GM19324 (cell line): ENCODE results near the gene KIRREL3.

Source experiments
- ATAC-seq: cut with Tn5 transposase; IDR thresholded peaks from one replicate; pipeline ENCODE4 v1.9.1; 2021; ENCODE audit warnings: mild to moderate bottlenecking, moderate library complexity; ENCODE audit not compliant: unreplicated experiment, low FRiP score

Gene KIRREL3

DNA sequence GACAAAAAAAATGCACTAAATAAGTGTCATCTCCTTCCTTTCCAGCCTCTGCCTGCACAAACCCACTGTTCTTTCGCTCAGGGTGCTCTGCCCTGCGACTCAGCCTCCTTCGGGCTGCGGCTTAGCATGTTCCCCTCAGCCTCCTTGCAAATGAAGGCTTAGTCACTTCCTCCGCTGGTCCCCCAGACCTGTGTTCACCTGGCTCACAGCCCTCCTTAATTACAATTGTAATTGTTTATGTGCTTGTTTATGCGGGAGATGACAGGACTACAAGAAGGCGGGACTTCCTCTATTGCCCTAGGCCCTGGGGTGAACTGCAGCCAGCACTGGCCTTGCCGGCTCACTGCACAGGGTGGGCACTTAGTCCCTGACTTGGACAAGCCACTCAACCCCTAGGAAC, 303.6 kb downstream of the KIRREL3 start:
- no peak for ATAC-seq

DNA sequence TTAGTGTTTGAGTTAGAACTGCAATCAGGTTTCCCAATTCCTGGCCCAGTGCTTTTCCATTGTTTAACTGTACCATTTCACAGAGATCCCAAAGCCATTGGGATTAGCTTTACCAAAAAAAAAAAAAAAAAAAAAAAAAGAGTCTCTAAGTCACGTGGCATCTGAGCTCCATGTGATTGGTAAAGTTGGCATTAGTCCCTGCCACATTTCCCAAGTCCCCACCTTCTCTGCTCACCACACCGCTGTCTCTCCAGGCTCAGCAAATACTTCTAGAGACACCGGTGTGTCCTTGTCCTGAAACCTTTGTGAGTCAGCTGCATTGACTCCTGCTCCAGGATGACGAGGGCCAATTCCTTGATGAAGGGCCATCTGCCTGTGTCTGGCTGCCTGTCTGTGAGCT, 305.3 kb downstream of the KIRREL3 start:
- ATAC-seq: no peak

DNA sequence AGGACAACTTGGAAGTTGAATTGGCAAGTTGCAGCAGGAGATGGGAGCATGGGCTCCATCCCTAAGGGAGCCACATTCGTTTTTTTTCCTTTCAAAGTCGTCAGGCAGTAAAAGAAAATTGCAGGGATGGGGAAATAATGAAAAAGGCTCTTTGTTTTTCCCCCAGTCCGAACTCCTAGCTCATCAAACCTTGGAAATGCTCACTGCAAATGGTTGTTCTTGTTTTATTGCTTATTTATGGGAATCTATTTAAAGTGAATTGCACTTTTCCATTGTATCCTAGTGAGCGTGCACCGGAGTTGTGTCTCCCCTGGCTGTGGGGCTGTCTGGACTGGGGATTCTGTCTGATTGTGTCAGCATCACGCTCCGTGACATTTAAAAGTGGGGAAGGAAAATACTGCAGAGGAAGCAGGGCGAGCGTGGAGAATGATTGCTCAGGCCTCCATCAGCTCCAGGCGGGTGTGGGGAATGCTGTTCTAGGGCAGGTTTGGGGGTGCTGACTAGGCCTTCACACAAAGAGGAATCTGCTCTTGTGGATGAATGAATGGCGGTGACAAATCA, 306.4 kb downstream of the KIRREL3 start:
- no peak for ATAC-seq

GRCh38 chr11:126687477-126687876, 313.1 kb downstream of the KIRREL3 start:
- ATAC-seq: no peak

DNA sequence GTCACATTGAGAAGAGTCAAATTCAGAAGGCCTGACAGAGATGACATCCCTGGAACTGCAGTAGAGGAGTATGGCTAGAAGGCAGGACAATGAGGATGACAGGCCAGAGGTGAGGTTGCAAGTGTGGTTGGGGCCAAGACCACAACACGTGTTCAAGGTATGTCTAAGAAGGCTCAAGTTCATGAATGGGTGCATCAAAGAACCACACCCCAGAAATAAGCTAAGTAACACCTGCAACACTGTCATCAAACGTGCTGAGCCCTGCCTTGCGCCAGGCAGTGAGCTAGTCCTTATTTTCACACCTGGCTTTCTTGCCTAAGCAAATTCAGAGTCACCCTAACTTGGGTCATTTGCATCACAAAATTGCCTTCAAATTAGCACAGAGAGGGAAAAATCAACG, 313.6 kb downstream of the KIRREL3 start:
- no peak for ATAC-seq

DNA sequence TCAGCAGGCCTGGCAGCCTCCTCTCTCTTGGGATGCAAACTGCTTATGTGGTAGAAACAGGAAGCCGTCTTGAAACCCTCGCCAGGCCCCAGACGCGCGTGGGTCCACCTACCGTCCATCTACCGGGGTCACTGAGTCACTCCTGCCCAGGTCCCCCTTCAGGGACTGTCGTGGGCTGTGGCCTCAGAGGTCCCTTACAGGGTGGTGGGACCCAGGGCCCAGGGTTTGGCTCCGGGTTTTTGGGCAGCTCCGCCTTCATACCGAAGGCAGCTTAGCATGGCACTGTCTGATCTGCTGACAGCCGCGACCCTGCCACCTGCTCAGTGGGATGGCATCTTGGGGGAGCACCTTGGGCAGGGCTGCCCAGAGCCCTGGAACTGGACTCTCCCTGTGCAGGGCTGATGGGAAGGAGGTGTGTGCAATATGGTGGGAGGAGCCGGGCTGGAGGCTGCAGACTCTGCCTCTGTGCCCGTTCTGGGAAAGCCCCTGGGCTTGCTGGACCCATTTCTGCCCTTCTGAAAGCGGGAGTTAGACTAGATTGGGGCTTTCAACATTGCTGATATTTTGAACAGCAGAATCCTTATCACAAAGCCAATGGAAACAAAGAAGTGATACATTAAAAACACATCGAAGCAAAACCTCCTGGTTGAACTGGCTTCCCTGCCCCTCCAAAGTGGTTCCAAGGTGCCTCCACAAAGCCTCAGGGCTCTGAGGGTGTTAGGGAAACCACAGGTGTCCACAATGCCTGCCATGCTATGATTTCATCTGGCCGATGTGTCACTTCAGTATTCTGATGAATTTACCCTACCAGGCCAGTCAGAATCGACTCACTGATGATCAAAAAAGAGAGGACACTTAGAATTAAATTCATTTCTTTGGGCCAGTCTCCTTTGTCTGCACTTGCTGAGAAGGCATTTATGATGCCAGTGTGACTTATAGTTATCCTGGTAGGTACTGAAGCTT, 316.5 kb downstream of the KIRREL3 start:
- ATAC-seq: no peak

DNA sequence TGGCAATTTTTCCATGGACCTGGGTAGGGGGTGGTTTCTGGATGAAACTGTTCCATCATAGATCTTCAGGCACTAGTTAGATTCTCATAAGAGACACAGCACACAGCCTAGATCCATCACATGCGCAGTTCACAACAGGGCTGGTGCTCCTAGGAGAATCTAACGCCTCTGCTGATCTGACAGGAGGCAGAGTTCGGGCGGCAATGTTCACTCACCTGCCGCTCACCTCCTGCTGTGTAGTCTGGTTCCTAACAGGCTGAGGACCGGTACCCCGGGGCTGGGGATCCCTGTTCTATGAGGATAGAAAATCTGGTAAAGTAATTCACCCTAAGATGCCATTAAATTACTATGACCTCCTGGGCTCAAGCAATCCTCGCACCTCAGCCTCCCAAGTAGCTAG, 318.0 kb downstream of the KIRREL3 start:
- ATAC-seq: no peak

GRCh38 chr11:126680700-126681099, 319.9 kb downstream of the KIRREL3 start:
- ATAC-seq: no peak

DNA sequence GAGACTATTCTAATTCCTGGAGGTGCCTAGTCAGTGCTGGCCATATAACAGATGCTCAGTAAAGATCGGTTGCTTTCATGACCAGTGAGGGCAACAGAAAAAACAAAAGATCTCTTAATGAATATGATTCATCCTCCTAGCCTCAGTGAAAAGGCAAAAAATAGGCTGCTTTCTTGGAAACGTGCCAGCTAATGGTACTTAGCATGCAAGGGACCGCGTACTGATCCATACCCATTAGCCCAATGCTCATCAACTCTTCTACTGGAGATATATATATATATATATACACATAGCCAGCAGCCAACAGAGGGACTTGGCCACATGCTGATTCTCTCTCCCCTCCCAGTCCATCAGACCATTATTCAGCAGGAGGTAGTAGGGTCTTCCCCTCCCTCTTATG, 320.4 kb downstream of the KIRREL3 start:
- ATAC-seq: no peak

- ATAC-seq: no peak
These were observed 321.5 kb downstream of the KIRREL3 start for GRCh38 chr11:126679033-126679432.

GRCh38 chr11:126676536-126676935, 324.0 kb downstream of the KIRREL3 start:
- no peak for ATAC-seq

DNA sequence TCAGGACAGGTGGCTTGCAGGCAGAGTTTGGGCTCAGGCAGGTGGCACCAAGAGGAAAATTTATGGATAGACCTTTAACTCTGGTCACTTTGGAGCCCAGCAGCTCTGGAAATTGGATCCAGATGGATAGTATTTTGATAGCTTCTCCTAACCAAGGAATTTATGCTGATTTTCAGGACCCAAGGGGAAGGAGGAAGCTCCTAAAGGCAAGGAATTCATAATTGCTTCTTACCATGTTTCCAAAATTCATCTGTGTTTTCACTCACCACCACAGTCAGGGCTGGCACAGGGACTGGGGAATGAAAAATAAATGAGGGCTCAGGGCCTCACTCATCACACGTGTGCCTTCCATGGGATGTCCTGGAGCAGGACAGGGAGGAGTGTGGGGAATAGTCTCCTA, 327.3 kb downstream of the KIRREL3 start:
- no peak for ATAC-seq

DNA sequence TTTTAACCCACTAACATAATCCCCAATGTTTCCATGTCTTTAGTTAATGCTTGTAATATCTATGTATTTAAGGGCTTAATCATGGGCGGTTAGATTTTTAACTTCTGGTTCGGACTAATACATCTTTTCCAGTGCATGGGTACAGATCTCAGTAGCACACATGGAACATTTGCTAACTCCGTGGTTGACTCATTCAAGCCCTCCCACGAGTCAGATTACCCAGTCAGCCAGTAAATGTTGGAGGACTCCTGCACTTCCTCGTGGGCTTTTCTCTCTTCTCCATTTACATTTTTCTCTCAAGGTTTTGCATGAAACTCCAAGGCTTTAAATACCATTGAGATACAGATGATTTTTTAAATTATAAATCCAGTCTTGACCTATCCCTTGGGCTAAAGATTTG, 331.2 kb downstream of the KIRREL3 start:
- ATAC-seq: no peak

- no peak for ATAC-seq
These were observed 335.9 kb downstream of the KIRREL3 start for GRCh38 chr11:126664643-126665042.

DNA sequence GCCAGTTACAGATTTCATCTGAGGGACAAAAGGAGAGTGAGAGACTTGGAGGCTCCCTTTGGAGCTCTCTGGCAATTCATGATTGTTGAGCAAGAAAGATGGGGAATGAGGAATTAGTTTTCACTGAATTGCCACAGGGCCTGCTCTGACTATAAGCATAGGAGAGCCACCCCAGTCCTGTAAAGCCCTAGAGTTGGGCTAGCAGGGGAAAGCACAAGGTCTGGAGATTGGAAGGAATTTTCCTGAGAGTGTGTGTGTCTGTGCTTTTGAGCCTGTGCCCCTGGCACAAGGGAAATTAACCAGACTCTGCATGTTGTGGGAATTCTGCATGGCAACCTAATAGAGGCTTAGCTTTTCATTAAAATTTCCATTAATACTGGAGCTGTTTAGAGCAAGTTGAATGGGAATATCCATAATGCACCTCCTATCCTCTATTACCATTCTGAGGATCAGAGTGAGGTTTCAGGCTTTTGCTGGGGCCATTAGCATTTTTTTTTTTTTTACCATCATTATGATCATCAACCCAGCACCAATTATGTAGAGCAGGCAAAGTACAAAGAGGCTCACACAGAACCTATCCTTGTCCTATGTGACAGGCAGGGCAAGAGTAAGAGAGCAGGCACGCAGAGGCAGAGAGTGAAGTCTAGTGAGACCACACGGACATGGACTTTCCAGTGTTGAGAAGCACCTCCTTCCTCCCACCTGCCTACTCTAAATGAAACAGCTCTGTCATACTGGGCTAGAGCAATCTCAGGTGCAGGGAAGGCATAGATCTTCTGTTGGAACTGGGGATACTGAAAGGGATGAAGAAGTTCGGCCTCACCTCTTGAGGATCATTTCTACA, 336.6 kb downstream of the KIRREL3 start:
- no peak for ATAC-seq

DNA sequence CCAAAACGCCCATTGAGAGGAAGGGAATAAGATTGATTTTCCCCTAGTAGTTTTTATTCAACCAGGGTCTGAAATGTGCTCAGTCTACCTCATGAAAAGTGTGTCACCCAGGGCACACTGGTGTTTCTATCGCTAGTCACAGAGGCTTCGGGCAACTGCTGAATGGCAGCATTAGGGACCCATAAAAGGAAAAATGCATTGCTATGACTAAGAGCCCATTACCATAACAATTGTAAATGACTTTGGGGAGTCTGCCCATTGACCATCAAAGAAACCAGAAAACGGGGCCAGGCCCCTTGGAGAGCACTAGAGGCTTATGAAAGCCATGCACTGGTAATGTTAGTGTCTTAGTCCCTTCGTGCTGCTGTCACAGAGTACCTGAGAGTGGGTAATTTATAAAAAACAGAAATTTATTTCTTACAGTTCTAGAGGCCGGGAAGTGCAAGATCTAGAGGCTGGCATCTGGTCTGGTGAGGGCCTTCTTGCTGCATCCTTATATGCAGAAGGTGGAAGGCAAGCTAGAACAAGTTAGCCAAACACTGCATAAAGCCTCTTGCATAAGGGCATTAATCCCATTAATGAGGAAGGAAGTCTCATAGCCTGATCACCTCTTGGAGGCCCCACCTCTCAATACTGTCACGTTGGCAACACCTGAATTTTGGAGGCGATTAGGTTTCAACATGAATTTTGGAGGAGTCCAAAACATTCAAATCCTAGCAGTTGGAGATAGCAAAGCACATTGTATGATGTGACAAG, 338.4 kb downstream of the KIRREL3 start:
- no peak for ATAC-seq

DNA sequence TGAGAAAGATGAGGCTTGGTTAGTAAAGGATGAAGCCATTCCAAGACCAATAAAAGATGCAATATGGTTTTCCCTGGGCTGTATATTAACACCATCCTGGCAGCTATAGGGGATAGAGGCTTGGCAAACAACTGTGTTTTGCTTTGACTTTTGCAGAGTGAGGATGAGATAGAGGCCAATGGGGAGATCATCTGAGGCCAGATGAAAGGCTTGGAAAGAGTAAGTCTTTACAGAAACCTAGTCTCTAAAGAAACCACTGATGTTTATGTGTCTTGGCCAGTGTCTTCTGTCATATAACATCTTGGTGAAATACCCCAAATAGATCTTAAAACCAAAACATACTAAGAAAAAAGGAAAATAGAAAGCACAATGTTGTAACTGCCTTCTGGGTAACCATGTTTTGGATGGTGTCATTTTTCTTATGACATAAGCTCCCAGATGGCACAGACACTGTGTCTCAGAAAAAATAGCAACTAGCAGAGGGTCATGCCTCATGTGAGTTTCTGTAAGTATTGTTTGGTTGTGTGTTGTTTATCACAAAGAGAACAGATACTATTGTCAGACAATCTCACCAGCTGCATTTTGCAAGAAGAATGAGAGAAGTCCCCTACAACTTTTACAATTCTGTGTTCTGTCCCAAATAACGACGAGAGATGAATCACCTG, 339.7 kb downstream of the KIRREL3 start:
- no peak for ATAC-seq

- no peak for ATAC-seq
These were observed 340.2 kb downstream of the KIRREL3 start for GRCh38 chr11:126660321-126660720.

DNA sequence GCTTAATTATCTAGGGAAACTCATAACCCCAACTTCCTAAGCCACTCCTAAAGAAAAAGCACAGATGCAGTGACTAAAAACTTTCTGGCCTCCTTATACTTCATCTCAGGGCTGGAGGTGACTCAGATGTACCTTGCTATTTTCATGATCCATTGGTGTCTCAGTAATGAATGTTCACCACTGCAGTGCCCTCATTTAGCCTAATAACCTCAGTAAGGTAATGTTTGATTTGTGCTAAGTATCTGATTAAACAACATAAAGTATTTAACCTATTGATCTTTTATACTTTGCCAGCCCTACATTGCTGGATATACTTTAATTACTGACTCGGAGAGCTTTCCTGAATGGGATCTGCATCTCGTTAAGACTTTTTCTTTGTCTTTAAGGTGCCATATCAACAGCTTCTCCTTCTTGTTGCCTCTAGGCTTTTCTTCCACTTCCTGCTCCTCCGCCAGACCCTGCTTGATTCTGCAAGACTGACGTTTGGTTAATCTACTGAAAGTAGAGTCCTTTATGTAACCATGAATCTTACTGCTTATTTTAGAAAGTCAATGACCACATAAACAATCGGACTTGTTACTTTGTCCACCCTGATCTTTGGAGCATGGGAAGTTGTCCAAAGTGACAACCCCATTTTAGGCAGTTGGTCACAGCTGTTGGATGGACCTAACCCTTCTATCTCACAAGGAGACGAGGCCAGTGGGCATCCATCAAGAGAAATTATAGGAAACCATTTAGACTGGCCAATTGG, 342.1 kb downstream of the KIRREL3 start:
- no peak for ATAC-seq
